GM20431 (cell line): ENCODE results near the gene TMPRSS11E.
"Not testable (repeated sequence)": the region's sequence is repeated elsewhere in the genome, so short reads cannot be mapped to it uniquely, and the experiment has no call there.

Experiments
- in situ Hi-C: fragments of 300-500 bp; cut with MseI, MboI; formaldehyde crosslinking; loops from one replicate; pipeline ENCODE4 v1.15.0; 2020; ENCODE audit warnings: low sequenced_read_pairs; ENCODE audit not compliant: unreplicated experiment

Gene TMPRSS11E

GRCh38 chr4:68447201-68447600, at the start of gene TMPRSS11E:
TSS of gene TMPRSS11E (plus strand) at chr4:68447463. CDS start at chr4:68447513, 50 bp downstream.
- in situ Hi-C loops = no loop called here

GRCh38 chr4:68399306-68399705, 48.0 kb upstream of the TMPRSS11E start:
- in situ Hi-C loops = no loop called here

DNA sequence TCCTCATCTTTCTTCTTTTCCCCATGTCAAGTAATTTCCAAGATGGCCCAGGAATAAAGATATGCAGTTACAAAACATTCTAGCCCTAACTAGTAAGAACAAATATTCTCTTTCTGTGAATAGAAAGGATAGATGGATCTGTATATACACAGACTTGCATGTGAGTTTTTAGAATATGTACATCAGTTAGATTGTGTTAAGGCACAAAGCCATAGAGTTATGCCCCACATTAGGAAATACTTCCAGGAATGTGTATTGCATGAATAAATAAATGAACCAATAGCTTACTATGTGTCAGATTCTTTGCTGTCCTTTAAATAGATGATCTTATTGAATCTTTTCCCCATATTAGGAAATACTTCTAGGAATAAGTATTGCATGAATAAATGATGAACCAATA, 46.0 kb upstream of the TMPRSS11E start:
- in situ Hi-C loops = no loop called here

- in situ Hi-C loops = no loop called here
Measured at GRCh38 chr4:68404153-68404552, 43.1 kb upstream of the TMPRSS11E start.

GRCh38 chr4:68405718-68406478, 41.4 kb upstream of the TMPRSS11E start:
- in situ Hi-C loops = not testable (repeated sequence)

GRCh38 chr4:68406479-68406859, 40.8 kb upstream of the TMPRSS11E start:
- in situ Hi-C loops = no loop called here

- in situ Hi-C loops = not testable (repeated sequence)
Measured at GRCh38 chr4:68407015-68407867, 40.0 kb upstream of the TMPRSS11E start.

DNA sequence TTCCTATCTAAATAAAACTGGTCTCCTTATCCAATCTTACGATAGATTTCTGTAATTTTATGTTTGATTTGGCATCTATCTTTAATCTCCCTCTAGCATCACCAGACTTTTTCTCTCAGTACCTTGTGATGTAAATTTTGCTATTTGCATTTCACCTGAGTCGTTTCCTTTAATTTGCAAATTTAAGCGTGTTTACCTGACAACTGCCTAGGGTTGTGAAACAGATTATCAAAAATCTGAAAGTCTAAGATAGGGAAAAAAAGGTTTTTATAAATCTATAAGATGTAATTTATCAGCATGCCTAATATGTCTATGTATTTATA, 39.4 kb upstream of the TMPRSS11E start:
- in situ Hi-C loops = no loop called here

DNA sequence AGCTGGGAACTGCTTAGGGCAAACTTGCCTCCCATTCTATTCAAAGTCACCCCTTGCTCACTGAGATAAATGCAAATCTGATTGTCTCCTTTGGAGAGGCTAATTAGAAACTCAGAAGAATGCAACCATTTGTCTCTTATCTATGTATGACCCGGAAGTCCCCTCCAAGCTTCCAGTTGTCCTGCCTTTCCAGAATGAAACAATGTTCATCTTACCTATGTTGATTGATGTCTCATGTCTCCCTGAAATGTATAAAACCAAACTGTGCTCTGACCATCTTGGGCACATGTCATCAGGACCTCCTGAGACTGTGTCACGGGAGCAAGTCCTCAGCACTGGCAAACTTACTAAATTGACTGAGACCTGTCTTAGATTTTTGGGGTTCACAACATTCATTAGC, 37.1 kb upstream of the TMPRSS11E start:
- in situ Hi-C loops = no loop called here

- in situ Hi-C loops = no loop called here
Measured at GRCh38 chr4:68410643-68411042, 36.6 kb upstream of the TMPRSS11E start.

- in situ Hi-C loops = not testable (repeated sequence)
Measured at GRCh38 chr4:68412031-68412430, 35.2 kb upstream of the TMPRSS11E start.

- in situ Hi-C loops = no loop called here
Measured at GRCh38 chr4:68416591-68416990, 30.7 kb upstream of the TMPRSS11E start.

DNA sequence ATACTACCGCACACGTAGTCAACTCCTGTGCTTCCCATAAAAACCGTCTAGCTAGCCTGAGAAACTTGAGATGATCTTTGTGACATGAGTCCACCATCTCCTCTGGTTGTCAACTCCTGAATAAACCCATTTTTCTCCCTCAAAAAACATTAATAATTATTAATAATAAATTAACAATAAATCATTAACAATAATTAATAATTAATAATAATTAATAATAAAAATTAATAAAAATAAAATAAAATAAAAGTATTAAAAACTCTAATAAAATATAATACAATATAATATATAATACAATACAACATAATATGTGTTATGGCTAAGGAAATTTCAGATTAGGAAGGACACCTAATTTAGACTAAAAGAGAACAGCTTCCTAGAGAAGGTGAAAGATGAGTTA, 20.7 kb upstream of the TMPRSS11E start:
- in situ Hi-C loops = no loop called here

DNA sequence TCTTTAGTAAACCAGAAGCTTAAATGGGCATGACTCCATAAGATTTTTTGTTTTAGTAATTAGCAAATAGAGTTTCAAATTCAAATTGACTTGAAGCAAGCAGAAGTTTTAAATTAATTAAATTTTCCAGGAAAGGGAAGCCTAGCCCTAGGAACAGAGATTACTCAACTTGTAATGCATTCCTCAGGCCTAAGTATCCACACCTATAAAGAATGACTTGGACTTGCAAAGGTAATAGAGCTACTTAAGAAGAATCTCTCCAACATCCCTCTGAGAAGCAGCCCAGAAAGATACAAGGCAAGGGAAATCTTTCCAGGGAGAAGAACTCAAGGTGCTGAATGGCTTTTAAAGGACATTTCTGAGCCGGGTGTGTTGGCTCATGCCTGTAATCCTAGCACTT, 16.9 kb upstream of the TMPRSS11E start:
- in situ Hi-C loops = no loop called here

GRCh38 chr4:68432320-68432719, 14.9 kb upstream of the TMPRSS11E start:
- in situ Hi-C loops = no loop called here

DNA sequence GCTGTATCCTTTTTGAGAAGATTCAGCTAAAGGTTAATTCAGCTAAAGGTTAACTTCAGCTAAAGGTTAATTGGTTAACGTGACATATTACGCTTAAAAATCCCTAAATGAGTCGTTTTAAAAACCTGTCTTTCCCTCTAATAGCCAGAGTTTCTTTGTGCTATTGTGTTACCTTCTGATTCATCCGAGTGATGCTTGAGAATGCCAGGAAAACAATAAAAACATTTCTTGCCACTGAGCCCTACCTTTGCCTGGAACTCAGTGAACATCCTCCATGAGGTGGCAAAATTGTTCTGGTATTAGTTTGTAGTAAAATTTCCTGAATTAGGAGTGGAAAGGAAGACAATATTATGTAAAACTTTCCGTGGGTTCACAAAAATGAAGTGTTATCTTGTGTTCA, 13.7 kb upstream of the TMPRSS11E start:
- in situ Hi-C loops = no loop called here

- in situ Hi-C loops = no loop called here
Measured at GRCh38 chr4:68434277-68434676, 13.0 kb upstream of the TMPRSS11E start.

- in situ Hi-C loops = no loop called here
Measured at GRCh38 chr4:68434836-68435235, 12.4 kb upstream of the TMPRSS11E start.

- in situ Hi-C loops = no loop called here
Measured at GRCh38 chr4:68445111-68445510, 2.2 kb upstream of the TMPRSS11E start.

DNA sequence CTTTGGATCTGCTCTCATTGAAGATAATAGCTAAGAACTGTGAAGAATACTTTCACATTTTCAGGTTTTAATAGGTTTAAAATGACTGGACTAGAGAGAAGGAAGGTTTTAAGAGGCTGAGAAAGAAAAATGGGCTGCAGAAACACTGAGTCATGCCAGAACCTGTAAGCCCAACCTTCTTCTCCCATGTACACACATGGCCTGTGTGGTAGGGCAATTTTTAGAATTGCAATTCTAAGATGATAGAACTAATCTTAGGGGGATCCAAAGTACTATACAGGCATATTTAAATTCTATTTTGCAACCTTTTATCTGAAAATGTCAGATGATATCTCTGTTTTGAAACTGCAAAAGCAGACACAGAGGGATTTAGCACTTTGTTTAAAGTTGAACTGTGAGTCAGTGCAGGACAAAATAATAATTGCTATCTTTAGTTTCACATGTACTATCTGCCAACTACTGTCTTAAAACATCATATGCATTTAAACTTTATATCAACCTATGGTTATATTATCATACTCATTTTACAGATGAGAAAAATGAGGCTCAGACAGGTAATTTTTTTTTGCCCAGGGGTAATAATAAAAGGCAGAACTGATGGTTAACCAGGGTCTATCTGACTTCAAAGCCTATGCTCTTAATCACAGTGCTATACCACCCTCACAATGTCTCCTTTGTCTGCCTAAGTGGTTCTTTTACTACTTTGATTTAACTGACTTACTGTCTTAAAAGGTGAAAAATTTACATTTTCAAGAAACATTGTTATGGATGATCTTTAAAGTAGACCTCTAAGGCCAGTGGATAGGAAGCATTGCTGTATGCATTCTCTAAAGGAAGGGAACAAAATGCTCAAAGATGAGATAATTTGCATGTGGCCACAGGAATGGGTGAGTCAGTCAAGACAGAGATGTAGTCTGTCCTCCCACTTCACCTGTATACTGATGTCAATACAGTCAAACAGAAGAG, 4.3 kb downstream of the TMPRSS11E start:
- in situ Hi-C loops = no loop called here
